Immature natural killer cell (primary cell): ENCODE measurements around the gene BNC2. TPM values are rescaled to one million over a fixed set of nuclear protein-coding genes. Genes with fewer than 3 reads are reported as not detected.
A peak's percentile ranks its signal among the peaks of the same experiment; 100 is the strongest.

Experiments
- DNase-seq, 3 donors: peaks; one replicate each; pipeline ENCODE4 v3.0.0; 2022; ENCODE audit warnings: mixed read lengths in 1 of 3
- H3K27ac Mint-ChIP-seq, 6 donors: one replicate each; pipeline ENCODE4 v1.8.0; 2020; ENCODE audit warnings: mixed read lengths in 6 of 6, mild to moderate bottlenecking in 5 of 6, inconsistent platforms in 4 of 6, moderate library complexity in 3 of 6
- H3K27me3 Mint-ChIP-seq, 3 donors: one replicate each; pipeline ENCODE4 v1.8.0; 2020 to 2021; ENCODE audit warnings: low read depth in 3 of 3, mild to moderate bottlenecking in 3 of 3, mixed read lengths in 3 of 3, moderate library complexity in 3 of 3, inconsistent platforms in 1 of 3
- H3K36me3 Mint-ChIP-seq, 3 donors: one replicate each; pipeline ENCODE4 v1.8.0; 2020; ENCODE audit warnings: mixed read lengths in 3 of 3, inconsistent platforms in 2 of 3, mild to moderate bottlenecking in 2 of 3
- H3K4me1 Mint-ChIP-seq, 2 donors: one replicate each; pipeline ENCODE4 v1.8.0; 2020; ENCODE audit warnings: inconsistent platforms in 2 of 2, mild to moderate bottlenecking in 2 of 2, mixed read lengths in 2 of 2, moderate library complexity in 1 of 2
- H3K4me3 Mint-ChIP-seq, 5 donors: one replicate each; pipeline ENCODE4 v1.8.0; 2020; ENCODE audit warnings: mild to moderate bottlenecking in 5 of 5, mixed read lengths in 5 of 5, inconsistent platforms in 3 of 5, moderate library complexity in 3 of 5
- H3K9me3 Mint-ChIP-seq, 6 donors: one replicate each; pipeline ENCODE4 v1.8.0; 2020; ENCODE audit warnings: mild to moderate bottlenecking in 6 of 6, mixed read lengths in 6 of 6, inconsistent platforms in 4 of 6, moderate library complexity in 3 of 6
- polyA plus RNA-seq, 3 donors: library from polyadenylated mRNA; unstranded; fragments of 300-500 nt; fragmentation: Illumina TruSeq; gene quantifications; one replicate each; pipeline ENCODE4 v1.2.3, GENCODE V29; 2021

BNC2 gene
- polyA plus RNA-seq, 3 donors from 2014 or later: 6.5 to 11.0 (median 7.7) TPM

DNA sequence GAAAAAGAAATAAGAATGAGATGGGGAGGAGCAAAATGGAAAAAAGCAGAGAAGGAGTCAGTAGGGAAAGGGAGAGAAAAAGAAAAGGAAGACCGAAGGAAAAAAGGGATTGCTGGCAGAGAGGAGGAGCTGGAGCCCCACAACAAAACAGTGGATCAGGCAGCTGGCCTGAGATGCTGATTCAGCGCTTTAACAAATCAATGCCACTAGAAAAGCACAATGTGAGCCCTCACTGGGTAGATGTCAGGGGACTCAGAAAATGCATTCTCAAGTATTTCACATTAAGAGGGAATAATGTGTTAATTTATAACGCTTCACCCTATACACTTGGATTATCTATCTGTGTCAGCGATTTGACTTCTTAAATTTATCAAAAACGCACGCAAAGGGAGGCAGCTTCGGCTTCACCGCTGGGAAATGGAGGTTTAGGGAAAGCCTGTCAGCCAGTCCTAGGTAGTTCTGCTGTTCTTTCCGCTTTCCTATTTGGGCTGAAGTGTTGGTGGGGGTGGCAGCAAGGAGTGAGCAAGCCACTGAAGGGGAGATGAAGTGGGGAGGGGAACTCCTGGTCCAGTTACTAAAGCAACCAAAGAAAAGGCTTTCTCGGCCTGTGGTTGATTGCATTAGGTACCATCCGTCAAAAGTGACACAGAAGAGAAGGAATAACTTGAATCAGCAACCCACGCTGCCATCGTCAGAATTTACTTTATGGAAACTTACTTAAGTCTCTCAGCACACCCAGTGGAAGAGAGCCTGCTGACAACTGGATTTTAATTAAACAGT is 161.6 kb downstream of the BNC2 start:
- Mint-ChIP-seq H3K27ac (peak overlapping the region in 2 of 6 donors; percentile 8 to 12), H3K27me3 (peaks cover 0 to 2% (median 0%) of the 10 kb centered on the region in 3 donors)

DNA sequence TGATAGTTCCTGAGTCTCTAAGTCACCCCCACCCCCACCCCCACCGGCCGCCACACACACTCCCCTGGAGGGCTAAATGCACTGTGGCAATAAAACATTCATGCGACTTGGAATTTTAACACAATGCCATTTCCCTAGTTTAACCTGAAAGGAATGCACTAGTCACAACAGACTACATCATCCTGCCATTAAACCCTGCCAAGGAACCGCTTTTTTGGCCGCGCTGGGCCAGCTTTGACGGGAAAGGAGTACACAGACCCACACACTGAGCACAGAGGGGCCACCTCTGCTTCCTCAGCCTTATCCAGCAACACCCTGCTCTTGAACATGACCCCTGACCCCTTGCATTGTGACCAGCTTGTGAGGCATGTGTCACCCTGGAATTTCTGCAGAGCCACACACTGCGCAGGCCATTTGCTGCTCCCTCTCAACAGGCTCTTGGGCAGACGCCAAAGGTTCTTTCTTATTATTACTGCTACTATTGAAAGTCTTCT is 165.3 kb downstream of the BNC2 start:
- Mint-ChIP-seq H3K36me3 (peaks cover 0 to 5% (median 0%) of the 10 kb centered on the region in 3 donors), H3K4me1 (peaks cover 16 to 21% of the 10 kb centered on the region in 2 donors), H3K27ac (peak overlapping the region in 1 of 6 donors; percentile 22), H3K27me3 (peaks cover 0 to 2% (median 0%) of the 10 kb centered on the region in 3 donors), H3K9me3 (no peaks in the 10 kb centered on the region), H3K4me3 (no peak overlapping the region)
- DNase-seq: no peak

More for the DNA sequence above, 161.6 kb downstream of the BNC2 start:
- H3K9me3 Mint-ChIP-seq: no peaks in the 10 kb centered on the region
- peaks cover 0 to 5% (median 0%) of the 10 kb centered on the region in 3 donors for H3K36me3 Mint-ChIP-seq
- peak overlapping the region in 4 of 5 donors; percentile 30 to 51 (median 32) for H3K4me3 Mint-ChIP-seq
- peaks cover 16 to 27% of the 10 kb centered on the region in 2 donors for H3K4me1 Mint-ChIP-seq
- DNase-seq: no peak

DNA sequence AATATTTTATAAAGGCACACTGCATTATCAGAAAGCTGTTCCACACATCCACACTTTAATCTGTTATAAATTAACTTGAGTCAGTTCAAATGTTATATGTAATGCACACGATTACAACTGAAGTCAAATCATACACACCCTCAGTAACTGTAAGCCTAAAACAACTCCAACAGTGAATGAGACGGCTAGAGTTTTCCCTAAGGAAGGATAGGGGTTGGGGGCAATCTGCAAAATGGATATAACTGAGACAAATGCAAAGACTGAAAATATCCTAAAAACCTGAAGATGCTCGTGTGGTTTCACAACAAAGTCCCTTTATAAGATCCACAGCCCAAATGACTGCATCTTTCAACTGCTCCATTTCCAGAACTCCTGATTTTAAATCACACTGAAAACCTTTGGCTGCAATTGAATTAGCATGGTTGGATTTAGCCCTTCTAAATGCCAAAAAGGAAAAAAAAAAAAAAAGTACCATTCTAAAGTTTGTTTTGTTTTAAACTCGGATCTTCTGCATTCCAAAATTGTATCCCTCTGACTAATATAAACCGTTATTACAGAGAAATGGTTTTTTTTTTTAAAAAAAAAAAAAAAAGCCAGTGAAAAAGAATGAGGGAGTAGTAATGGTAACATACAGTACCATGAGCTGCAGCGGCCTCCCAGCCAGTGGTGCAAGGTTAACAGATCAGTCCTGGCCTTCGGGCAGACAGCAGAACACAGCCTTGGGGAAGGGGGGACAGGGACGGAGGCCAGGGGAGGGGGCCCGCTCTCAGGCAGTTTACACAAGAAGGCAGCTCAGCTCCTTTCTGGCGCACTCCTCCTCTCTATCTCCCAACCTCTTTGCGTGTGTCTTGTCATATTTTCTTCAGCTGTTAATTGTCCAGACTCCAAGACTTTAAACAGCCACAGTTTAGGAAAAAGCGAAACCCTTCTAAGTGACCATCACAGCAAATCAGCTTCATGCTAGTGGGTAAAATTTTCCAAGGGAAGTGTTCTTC is 166.1 kb downstream of the BNC2 start:
- H3K36me3 Mint-ChIP-seq: peaks cover 0 to 5% (median 0%) of the 10 kb centered on the region in 3 donors
- peaks cover 16% of the 10 kb centered on the region in 2 donors for H3K4me1 Mint-ChIP-seq
- no peak overlapping the region for H3K4me3 Mint-ChIP-seq
- no peak overlapping the region for H3K27ac Mint-ChIP-seq
- DNase-seq: no peak
- H3K9me3 Mint-ChIP-seq: no peaks in the 10 kb centered on the region
- H3K27me3 Mint-ChIP-seq: peaks cover 0 to 2% (median 0%) of the 10 kb centered on the region in 3 donors

DNA sequence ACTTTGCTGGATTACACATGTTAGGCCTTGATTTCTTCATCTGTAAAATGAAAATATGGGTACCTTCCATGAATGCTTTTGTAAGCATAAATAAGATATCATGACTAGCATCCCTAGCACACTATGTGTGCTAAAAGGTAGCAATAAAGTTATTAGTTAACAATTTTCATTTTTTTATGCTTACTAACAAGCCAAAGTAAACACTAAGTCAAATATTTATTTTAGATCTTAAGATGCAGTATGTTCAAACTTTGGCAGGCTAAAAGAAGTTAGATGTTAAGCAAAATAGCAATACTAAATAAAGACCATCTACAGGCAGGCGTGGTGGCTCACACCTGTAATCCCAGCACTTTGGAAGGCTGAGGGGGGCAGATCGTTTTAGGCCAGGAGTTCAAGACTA is 169.1 kb downstream of the BNC2 start:
- no peak overlapping the region for H3K4me3 Mint-ChIP-seq
- no peaks in the 10 kb centered on the region for H3K9me3 Mint-ChIP-seq
- H3K27ac Mint-ChIP-seq: no peak overlapping the region
- H3K4me1 Mint-ChIP-seq: peaks cover 0 to 2% of the 10 kb centered on the region in 2 donors
- peaks cover 0 to 2% (median 0%) of the 10 kb centered on the region in 3 donors for H3K27me3 Mint-ChIP-seq
- DNase-seq: no peak
- H3K36me3 Mint-ChIP-seq: no peaks in the 10 kb centered on the region

DNA sequence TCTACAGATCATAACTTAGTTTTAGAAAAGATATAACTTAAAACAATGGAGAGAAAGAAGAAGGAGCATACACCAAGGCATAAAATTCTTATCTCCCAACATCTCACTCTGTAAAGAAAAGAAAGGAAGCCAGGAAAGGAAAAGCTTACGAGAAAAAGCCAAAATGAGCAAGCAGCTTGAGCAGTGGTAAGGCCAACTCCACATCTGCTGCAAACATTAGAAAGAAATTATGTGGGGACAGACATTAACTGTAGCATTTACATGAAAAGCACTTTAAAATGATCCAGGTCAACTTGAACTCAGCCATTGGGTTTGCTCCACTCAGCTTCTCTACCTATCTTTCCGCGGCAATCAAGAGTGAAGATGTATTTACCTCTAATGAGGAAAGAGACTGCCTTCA is 176.9 kb downstream of the BNC2 start:
- Mint-ChIP-seq H3K27ac (no peak overlapping the region), H3K9me3 (no peaks in the 10 kb centered on the region), H3K4me3 (no peak overlapping the region), H3K4me1 (peaks cover 5 to 22% of the 10 kb centered on the region in 2 donors), H3K27me3 (no peaks in the 10 kb centered on the region), H3K36me3 (peaks cover 0 to 5% (median 0%) of the 10 kb centered on the region in 3 donors)
- no peak for DNase-seq

DNA sequence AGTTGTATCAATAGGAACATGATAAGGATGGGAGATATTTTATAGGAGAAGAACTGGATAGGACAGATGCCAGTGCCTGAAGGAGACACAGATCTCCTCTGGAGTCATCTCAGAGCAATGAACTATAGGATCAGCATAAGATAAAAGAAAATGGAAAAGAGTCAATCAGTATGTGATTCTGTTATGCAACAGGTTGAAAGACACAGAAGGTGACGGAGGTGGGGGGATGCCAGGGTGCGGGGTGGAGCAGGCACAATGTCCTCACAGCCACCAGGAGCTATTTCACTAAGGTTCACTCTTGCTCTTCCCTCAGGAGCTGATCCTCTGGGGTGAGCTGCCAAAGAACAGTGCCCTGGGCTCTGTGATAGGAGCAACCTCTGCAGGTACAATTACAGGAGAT is 179.8 kb downstream of the BNC2 start:
- H3K4me3 Mint-ChIP-seq: no peak overlapping the region
- H3K27ac Mint-ChIP-seq: peak overlapping the region in 1 of 6 donors; percentile 49
- DNase-seq: no peak
- H3K36me3 Mint-ChIP-seq: peaks cover 0 to 7% (median 5%) of the 10 kb centered on the region in 3 donors
- H3K9me3 Mint-ChIP-seq: no peaks in the 10 kb centered on the region
- H3K4me1 Mint-ChIP-seq: peaks cover 5 to 33% of the 10 kb centered on the region in 2 donors
- peaks cover 0 to 4% (median 2%) of the 10 kb centered on the region in 3 donors for H3K27me3 Mint-ChIP-seq

DNA sequence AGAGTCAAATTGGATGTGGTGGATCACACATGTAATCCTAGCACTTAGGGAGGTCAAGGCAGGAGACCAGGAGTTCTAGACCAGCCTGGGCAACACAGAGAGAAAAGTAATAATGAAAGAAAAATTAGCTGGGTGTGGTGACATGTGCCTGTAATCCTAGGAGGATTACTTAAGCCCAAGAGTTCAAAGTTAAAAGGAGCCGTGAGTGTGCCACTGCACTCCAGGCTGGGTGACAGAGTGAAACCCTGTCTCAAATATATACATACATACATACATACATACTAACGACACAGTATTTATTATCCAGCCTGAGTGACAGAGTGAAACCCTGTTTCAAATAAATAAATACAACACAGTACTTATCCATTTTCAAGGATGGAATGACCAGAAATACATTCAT is 180.3 kb downstream of the BNC2 start:
- H3K27me3 Mint-ChIP-seq: peaks cover 0 to 4% (median 2%) of the 10 kb centered on the region in 3 donors
- H3K4me3 Mint-ChIP-seq: no peak overlapping the region
- H3K9me3 Mint-ChIP-seq: no peaks in the 10 kb centered on the region
- peaks cover 0 to 7% (median 5%) of the 10 kb centered on the region in 3 donors for H3K36me3 Mint-ChIP-seq
- no peak overlapping the region for H3K27ac Mint-ChIP-seq
- H3K4me1 Mint-ChIP-seq: peaks cover 5 to 33% of the 10 kb centered on the region in 2 donors
- DNase-seq: no peak

DNA sequence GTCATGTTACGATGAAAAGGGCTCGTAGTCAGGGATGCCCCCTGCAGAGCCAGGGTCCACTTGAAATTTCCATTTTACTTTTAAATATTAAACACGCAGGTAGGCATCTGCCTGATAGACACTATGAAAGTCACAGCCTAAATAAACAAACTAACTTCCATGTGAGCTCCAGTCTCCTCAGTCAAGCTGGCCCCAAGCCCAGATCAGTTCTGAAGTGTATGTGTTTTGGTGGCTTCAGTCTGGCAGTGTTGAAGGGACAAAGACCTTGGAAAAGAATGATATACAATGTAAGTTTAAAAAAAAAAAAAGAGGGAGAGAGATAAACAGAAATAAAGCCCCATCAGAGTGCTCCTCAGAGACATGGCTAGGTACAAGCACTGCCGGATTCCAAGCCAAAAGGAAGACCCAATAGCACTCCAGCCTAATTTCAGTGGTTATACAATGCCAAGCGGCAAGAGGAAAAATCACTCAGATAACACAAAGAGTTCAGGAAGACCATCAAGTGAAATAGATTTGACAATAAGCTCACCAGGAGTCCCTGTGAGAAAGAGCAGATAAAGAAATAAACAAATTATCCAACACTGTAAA is 181.0 kb downstream of the BNC2 start:
- no peak for DNase-seq
- H3K4me3 Mint-ChIP-seq: no peak overlapping the region
- H3K27ac Mint-ChIP-seq: peak overlapping the region in 1 of 6 donors; percentile 23
- H3K9me3 Mint-ChIP-seq: no peaks in the 10 kb centered on the region
- H3K27me3 Mint-ChIP-seq: peaks cover 0 to 4% (median 2%) of the 10 kb centered on the region in 3 donors
- H3K4me1 Mint-ChIP-seq: peaks cover 5 to 33% of the 10 kb centered on the region in 2 donors
- peaks cover 0 to 7% (median 5%) of the 10 kb centered on the region in 3 donors for H3K36me3 Mint-ChIP-seq

DNA sequence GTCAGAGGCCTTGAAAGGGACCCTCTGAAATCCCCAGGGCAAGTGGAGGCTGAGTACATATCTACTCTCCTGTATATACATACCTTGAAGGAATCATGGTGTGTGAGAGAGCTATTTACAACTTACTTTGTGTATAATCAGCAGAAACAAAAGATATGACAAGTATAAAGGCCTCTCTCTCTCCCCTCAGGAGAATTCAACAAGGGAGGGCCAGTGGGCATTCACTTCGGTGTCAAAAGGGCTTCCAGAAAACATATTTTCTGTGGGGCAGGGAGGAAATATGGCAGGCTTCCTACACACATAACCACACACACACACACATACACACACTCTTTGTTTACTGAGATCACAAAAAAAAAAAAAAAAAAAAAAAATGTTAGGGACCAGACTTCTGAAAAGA is 181.7 kb downstream of the BNC2 start:
- Mint-ChIP-seq H3K4me1 (peaks cover 9 to 30% of the 10 kb centered on the region in 2 donors), H3K27ac (peak overlapping the region in 1 of 6 donors; percentile 19), H3K4me3 (no peak overlapping the region), H3K9me3 (no peaks in the 10 kb centered on the region), H3K36me3 (peaks cover 0 to 7% (median 5%) of the 10 kb centered on the region in 3 donors), H3K27me3 (peaks cover 0 to 4% (median 2%) of the 10 kb centered on the region in 3 donors)
- DNase-seq: no peak

DNA sequence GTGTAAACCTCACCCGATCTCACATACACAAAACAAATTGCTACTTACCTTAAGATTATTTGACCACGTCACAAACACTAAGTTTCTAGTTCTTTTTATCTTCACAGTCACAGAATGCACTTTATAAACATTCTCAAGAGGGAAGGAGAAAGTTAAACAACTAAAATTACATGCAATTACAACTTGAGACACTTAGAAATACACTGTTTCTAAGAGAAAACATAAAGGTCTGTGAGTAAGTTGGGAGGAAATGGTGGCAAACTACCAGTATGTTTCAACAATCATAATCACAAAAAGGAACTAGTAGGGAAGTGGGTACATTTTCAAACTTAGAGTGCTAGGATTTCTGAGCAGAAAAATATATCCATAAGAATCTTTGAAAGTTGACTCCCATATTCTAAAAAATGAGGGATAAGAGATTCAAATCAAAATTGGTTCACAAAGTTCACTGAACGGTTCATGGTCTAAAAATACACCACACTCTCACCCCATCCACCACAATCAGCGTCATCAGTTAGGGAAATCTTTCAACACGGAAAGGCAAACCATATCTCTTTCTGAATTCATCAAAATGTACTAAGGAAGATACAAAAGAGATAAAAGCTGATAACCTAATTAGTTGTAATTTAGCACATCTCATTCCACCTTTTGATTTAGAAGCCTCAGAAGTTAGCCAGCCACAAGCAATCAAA is 182.6 kb downstream of the BNC2 start:
- H3K4me1 Mint-ChIP-seq: peaks cover 9 to 27% of the 10 kb centered on the region in 2 donors
- no peak overlapping the region for H3K27ac Mint-ChIP-seq
- no peak for DNase-seq
- no peak overlapping the region for H3K4me3 Mint-ChIP-seq
- peaks cover 0 to 7% (median 5%) of the 10 kb centered on the region in 3 donors for H3K36me3 Mint-ChIP-seq
- H3K27me3 Mint-ChIP-seq: peaks cover 0 to 4% (median 2%) of the 10 kb centered on the region in 3 donors
- no peaks in the 10 kb centered on the region for H3K9me3 Mint-ChIP-seq

DNA sequence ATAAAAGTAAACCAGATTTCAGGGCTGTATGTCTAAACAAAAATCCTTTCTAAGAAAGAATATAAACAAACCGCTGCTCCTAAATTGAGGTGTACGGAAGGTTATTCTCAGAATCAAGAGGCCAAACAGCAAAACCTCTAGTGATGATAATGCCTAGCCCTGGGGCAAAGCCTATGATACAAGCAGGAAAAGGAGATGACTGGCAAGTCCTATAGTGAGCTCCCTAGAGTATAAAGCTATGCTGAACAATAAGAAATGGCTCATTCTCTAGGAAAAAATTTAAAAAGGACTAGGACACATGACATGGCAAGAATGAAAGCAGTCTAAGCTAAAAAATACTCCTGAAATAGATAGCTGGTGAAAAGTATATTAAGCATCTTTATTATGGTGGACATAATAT is 187.1 kb downstream of the BNC2 start:
- Mint-ChIP-seq H3K36me3 (peaks cover 0 to 7% (median 0%) of the 10 kb centered on the region in 3 donors), H3K27me3 (peaks cover 0 to 6% (median 6%) of the 10 kb centered on the region in 3 donors), H3K27ac (no peak overlapping the region), H3K4me1 (peaks cover 19 to 40% of the 10 kb centered on the region in 2 donors), H3K9me3 (no peaks in the 10 kb centered on the region), H3K4me3 (no peak overlapping the region)
- no peak for DNase-seq

DNA sequence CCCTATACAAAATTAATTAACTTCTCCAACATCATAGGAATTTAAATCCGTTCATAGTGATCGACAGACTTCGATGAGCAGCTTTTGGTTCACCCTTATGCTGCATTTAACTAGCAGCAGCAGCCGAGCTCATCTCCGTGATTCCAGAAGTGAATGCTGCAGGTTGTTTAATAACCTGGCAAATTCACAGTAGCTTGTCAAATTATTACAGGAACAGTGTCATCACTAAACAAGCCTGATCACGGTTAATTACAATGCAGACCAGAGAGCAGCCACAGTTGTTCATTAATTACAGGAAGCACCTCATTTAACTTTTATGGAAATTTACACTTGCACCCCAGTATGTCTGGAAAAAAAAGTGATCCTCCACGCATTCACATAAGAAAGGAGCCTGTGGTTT is 188.2 kb downstream of the BNC2 start:
- Mint-ChIP-seq H3K27ac (no peak overlapping the region), H3K27me3 (peaks cover 0 to 7% (median 2%) of the 10 kb centered on the region in 3 donors), H3K36me3 (no peaks in the 10 kb centered on the region)

DNA sequence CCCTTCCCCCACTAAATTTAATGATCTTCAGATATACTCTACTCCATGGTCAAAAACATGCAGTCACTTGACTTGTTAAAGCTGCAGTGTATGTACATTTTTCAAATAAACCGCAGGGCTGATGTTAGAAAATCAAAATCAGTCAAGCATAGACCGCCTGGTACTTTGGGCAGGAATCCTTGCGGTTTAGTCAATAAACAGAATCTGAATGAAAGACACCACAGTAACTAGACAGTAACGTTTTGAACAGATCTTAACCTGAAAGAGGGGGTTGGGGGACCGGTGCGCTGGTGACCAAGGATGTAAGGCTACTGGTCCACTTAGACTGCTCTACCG is 188.8 kb downstream of the BNC2 start:
- Mint-ChIP-seq H3K27me3 (peaks cover 0 to 9% (median 2%) of the 10 kb centered on the region in 3 donors), H3K4me1 (peaks cover 24 to 41% of the 10 kb centered on the region in 2 donors), H3K27ac (peak overlapping the region in 2 of 6 donors; percentile 3 to 17), H3K36me3 (no peaks in the 10 kb centered on the region), H3K9me3 (no peaks in the 10 kb centered on the region), H3K4me3 (no peak overlapping the region)
- no peak for DNase-seq

More for the DNA sequence above, 188.2 kb downstream of the BNC2 start:
- Mint-ChIP-seq H3K9me3 (no peaks in the 10 kb centered on the region), H3K4me1 (peaks cover 22 to 40% of the 10 kb centered on the region in 2 donors), H3K4me3 (no peak overlapping the region)
- no peak for DNase-seq
